Stimulated activated naive B cell treated with anti-CD40 and anti-IgM and Interleukin-4, amounts not matched to agents 10 μg/mL and 1 μg/mL and 100 μg/mL, for 72 hours (primary cell): ENCODE results near the gene GRWD1.

Experiments used
- ATAC-seq, 2 donors: fragments of 150-1000 bp; cut with Tn5 transposase; replicated peaks; 2 replicates each; pipeline ENCODE4 v1.10.0; 2021; ENCODE audit warnings: moderate library complexity in 1 of 2
- DNase-seq: peaks from one replicate; pipeline ENCODE4 v3.0.0; 2021
- H3K27ac Mint-ChIP-seq: one replicate; pipeline ENCODE4 v1.8.0; 2022; ENCODE audit warnings: mild to moderate bottlenecking, mixed read lengths
- H3K27me3 Mint-ChIP-seq, 2 donors: one replicate each; pipeline ENCODE4 v1.8.0; 2022; ENCODE audit warnings: mixed read lengths in 2 of 2
- H3K36me3 Mint-ChIP-seq, 2 donors: one replicate each; pipeline ENCODE4 v1.8.0; 2022; ENCODE audit warnings: mixed read lengths in 2 of 2, mild to moderate bottlenecking in 1 of 2
- H3K4me1 Mint-ChIP-seq, 2 donors: one replicate each; pipeline ENCODE4 v1.8.0; 2022; ENCODE audit warnings: mixed read lengths in 2 of 2, mild to moderate bottlenecking in 1 of 2
- H3K4me3 Mint-ChIP-seq, 2 donors: one replicate each; pipeline ENCODE4 v1.8.0; 2022; ENCODE audit warnings: mild to moderate bottlenecking in 2 of 2, mixed read lengths in 2 of 2, moderate library complexity in 1 of 2
- H3K9me3 Mint-ChIP-seq, 2 donors: one replicate each; pipeline ENCODE4 v1.8.0; 2022; ENCODE audit warnings: mixed read lengths in 2 of 2, mild to moderate bottlenecking in 1 of 2

GRWD1 gene

GRCh38 chr19:48413879-48414587, 31.8 kb upstream of the GRWD1 start:
- Mint-ChIP-seq H3K9me3 (peaks cover 0 to 1% of the 10 kb centered on the region in 2 donors), H3K4me1 (peaks cover 16 to 30% of the 10 kb centered on the region in 2 donors), H3K4me3 (no peak overlapping the region), H3K36me3 (peaks cover 0 to 2% of the 10 kb centered on the region in 2 donors), H3K27me3 (peaks cover 55 to 74% of the 10 kb centered on the region in 2 donors), H3K27ac (no peak overlapping the region)
- no peak for DNase-seq
- no peak for ATAC-seq

GRCh38 chr19:48415395-48415794, 30.4 kb upstream of the GRWD1 start:
- ATAC-seq (peak; percentile 40 to 60), DNase-seq (no peak)
- Mint-ChIP-seq H3K4me1 (peaks cover 18 to 35% of the 10 kb centered on the region in 2 donors), H3K27me3 (peaks cover 54 to 70% of the 10 kb centered on the region in 2 donors), H3K36me3 (peaks cover 0 to 2% of the 10 kb centered on the region in 2 donors), H3K27ac (peak overlapping the region; percentile 20), H3K4me3 (peak overlapping the region in 1 of 2 donors; percentile 28), H3K9me3 (peaks cover 0 to 1% of the 10 kb centered on the region in 2 donors)

- peaks cover 18 to 35% of the 10 kb centered on the region in 2 donors for H3K4me1 Mint-ChIP-seq
- peak overlapping the region in 1 of 2 donors; percentile 22 for H3K4me3 Mint-ChIP-seq
- peaks cover 0 to 1% of the 10 kb centered on the region in 2 donors for H3K9me3 Mint-ChIP-seq
Observed at GRCh38 chr19:48415806-48416221, 30.0 kb upstream of the GRWD1 start.

DNA sequence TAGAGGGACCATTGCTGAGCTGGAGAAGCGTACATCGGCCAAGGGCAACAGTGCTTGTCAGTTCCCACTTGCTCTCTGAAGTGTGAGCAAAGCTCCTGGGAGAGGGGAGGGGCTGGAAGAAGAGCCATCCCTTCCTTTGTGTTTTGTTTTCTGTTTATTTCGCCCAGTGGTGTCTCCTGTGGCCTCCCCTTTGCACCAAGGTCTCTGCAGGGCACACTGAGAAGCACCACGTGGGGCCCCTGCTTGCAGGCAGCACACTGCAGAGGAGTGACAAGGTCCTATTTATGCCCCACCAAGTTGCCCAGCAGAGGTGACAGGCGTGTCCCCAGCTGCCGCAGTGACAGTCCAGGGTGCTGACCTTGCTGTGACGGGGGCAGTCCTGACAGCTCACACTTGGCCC, 28.4 kb upstream of the GRWD1 start:
- Mint-ChIP-seq H3K4me1 (peaks cover 18 to 35% of the 10 kb centered on the region in 2 donors), H3K4me3 (no peak overlapping the region), H3K27ac (no peak overlapping the region), H3K36me3 (peaks cover 0 to 2% of the 10 kb centered on the region in 2 donors), H3K9me3 (peaks cover 0 to 1% of the 10 kb centered on the region in 2 donors), H3K27me3 (peaks cover 44 to 70% of the 10 kb centered on the region in 2 donors)
- ATAC-seq (no peak), DNase-seq (no peak)

More at GRCh38 chr19:48415806-48416221, 30.0 kb upstream of the GRWD1 start:
- ATAC-seq (no peak), DNase-seq (no peak)
- H3K27ac Mint-ChIP-seq, result no peak overlapping the region
- H3K27me3 Mint-ChIP-seq, result peaks cover 50 to 66% of the 10 kb centered on the region in 2 donors
- peaks cover 0 to 2% of the 10 kb centered on the region in 2 donors for H3K36me3 Mint-ChIP-seq

GRCh38 chr19:48418317-48419064, 27.3 kb upstream of the GRWD1 start:
- peaks cover 0 to 1% of the 10 kb centered on the region in 2 donors for H3K9me3 Mint-ChIP-seq
- H3K27ac Mint-ChIP-seq, result peak overlapping the region; percentile 84
- peak; percentile 35 to 40 for ATAC-seq
- peak overlapping the region; percentile 76 to 80 for H3K4me3 Mint-ChIP-seq
- DNase-seq, result no peak
- peaks cover 22 to 39% of the 10 kb centered on the region in 2 donors for H3K4me1 Mint-ChIP-seq
- H3K36me3 Mint-ChIP-seq, result peaks cover 0 to 2% of the 10 kb centered on the region in 2 donors
- peaks cover 45 to 65% of the 10 kb centered on the region in 2 donors for H3K27me3 Mint-ChIP-seq

DNA sequence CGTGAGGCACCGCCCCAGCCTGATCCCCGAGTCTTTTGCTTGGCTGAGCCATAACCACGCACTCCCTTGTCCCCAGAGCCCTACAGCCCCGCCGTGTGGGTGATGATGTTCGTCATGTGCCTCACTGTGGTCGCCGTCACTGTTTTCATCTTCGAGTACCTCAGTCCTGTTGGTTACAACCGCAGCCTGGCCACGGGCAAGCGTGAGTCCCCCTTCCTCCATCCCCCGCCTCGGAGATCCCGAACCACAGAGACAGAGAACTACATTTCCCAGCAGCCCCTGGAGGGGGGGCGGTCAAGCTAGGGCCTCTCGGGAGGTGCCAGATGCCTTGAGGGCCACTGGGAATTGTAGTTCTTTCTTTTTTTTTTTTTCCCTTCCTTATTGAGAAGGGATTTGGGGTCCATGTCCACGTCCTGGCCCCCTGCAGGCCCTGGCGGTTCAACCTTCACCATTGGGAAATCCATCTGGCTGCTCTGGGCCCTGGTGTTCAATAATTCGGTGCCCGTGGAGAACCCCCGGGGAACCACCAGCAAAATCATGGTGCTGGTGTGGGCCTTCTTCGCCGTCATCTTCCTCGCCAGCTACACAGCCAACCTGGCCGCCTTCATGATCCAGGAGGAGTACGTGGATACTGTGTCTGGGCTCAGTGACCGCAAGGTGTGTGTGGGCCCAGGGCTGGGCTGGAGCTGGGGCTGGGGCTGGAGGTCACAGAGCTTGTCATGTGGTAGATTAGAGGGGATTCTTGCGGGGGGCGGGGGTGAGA, 26.4 kb upstream of the GRWD1 start:
- peak; percentile 61 for DNase-seq
- H3K27me3 Mint-ChIP-seq, result peaks cover 40 to 57% of the 10 kb centered on the region in 2 donors
- H3K36me3 Mint-ChIP-seq, result peaks cover 0 to 2% of the 10 kb centered on the region in 2 donors
- peak; percentile 89 for ATAC-seq
- peak overlapping the region; percentile 84 for H3K27ac Mint-ChIP-seq
- H3K9me3 Mint-ChIP-seq, result peaks cover 0 to 1% of the 10 kb centered on the region in 2 donors
- H3K4me3 Mint-ChIP-seq, result peak overlapping the region; percentile 76 to 80
- H3K4me1 Mint-ChIP-seq, result peaks cover 19 to 34% of the 10 kb centered on the region in 2 donors

- Mint-ChIP-seq H3K27me3 (peaks cover 26 to 36% of the 10 kb centered on the region in 2 donors), H3K36me3 (no peaks in the 10 kb centered on the region), H3K4me3 (no peak overlapping the region), H3K4me1 (peaks cover 18 to 30% of the 10 kb centered on the region in 2 donors), H3K9me3 (no peaks in the 10 kb centered on the region), H3K27ac (no peak overlapping the region)
- DNase-seq (no peak), ATAC-seq (no peak)
Observed at GRCh38 chr19:48421548-48421947, 24.2 kb upstream of the GRWD1 start.

DNA sequence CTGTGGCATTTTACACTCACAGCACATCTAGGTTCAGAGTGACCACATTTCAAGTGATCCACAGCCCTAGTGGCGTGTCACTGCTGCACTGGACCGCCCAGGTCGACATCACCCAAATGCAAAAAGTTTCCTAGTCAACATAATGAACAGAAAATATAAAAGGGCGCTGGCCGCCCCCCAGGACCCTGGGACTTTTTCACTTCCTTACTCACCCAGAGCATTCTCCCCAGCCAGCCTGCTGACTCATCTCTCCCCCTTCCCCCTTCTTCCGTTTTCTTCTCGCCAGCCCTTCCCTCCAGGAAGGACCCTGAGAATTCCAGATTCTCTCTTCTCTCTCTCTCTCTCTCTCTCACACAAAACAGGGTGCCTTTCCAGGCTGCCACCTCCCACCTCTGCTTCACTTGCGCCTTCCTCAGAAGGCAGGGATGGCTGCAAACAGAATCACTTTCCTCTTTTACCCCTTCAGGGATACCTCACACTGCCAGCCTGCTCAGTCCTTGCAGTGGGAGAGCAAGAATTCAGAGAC, 21.0 kb upstream of the GRWD1 start:
- Mint-ChIP-seq H3K36me3 (no peaks in the 10 kb centered on the region), H3K4me1 (peaks cover 10 to 15% of the 10 kb centered on the region in 2 donors), H3K4me3 (peak overlapping the region; percentile 40 to 54), H3K27ac (peak overlapping the region; percentile 7), H3K27me3 (peaks cover 6 to 10% of the 10 kb centered on the region in 2 donors), H3K9me3 (no peaks in the 10 kb centered on the region)
- no peak for DNase-seq
- peak; percentile 85 to 90 for ATAC-seq

DNA sequence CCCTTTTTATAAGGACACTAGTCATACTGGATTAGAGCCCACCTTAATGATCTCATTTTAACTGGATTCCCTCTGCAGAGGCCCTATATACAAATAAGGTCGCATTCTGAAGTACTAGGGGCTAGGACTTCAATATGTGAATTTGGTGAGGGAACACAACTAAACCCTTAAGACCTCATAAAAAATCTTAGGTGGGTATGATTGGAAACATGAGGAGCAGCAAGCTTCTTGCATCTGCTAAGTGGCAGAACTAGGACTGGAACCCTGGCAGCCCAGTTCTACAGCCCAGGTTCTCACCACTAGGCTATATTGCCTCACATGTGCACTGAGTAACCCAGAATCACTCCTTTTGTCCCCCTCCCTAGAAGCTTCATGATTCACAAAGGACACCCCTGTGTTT, 17.1 kb upstream of the GRWD1 start:
- H3K27me3 Mint-ChIP-seq, result peaks cover 3 to 12% of the 10 kb centered on the region in 2 donors
- peaks cover 0 to 2% of the 10 kb centered on the region in 2 donors for H3K36me3 Mint-ChIP-seq
- H3K4me1 Mint-ChIP-seq, result peaks cover 6 to 10% of the 10 kb centered on the region in 2 donors
- no peak for DNase-seq
- no peak overlapping the region for H3K4me3 Mint-ChIP-seq
- peaks cover 0 to 3% of the 10 kb centered on the region in 2 donors for H3K9me3 Mint-ChIP-seq
- no peak for ATAC-seq
- no peak overlapping the region for H3K27ac Mint-ChIP-seq

GRCh38 chr19:48433337-48433736, 12.4 kb upstream of the GRWD1 start:
- Mint-ChIP-seq H3K36me3 (peaks cover 0 to 2% of the 10 kb centered on the region in 2 donors), H3K27ac (no peak overlapping the region), H3K4me3 (no peak overlapping the region), H3K4me1 (no peaks in the 10 kb centered on the region), H3K27me3 (peaks cover 27 to 41% of the 10 kb centered on the region in 2 donors), H3K9me3 (peaks cover 0 to 3% of the 10 kb centered on the region in 2 donors)
- DNase-seq (no peak), ATAC-seq (no peak)

DNA sequence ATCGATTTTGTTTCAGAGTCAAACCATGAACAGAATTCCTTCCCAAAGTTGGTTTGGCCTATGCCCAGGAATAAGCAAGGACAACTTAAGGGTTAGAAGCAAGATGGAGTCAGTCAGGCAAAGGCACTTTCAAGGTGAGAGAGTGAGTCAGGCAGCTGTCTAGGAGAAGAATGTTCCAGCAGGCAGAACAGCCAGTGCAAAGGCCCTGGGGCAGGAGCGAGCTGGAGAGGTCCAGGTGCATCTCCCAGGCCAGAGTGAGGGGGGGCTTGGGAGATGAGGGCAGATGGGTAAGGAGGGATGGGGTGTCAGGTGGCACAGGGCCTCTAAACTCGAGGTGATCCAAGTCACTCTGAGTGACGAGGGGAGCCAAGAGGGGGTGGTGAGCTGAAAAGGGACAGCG, 9.2 kb upstream of the GRWD1 start:
- Mint-ChIP-seq H3K4me3 (no peak overlapping the region), H3K27me3 (peaks cover 30 to 51% of the 10 kb centered on the region in 2 donors), H3K4me1 (no peaks in the 10 kb centered on the region), H3K36me3 (no peaks in the 10 kb centered on the region), H3K9me3 (peaks cover 0 to under 1% of the 10 kb centered on the region in 2 donors), H3K27ac (no peak overlapping the region)
- ATAC-seq, result no peak
- DNase-seq, result no peak

- DNase-seq (no peak), ATAC-seq (no peak)
- Mint-ChIP-seq H3K27me3 (peaks cover 32 to 55% of the 10 kb centered on the region in 2 donors), H3K36me3 (peaks cover 3 to 11% of the 10 kb centered on the region in 2 donors), H3K9me3 (no peaks in the 10 kb centered on the region), H3K27ac (peak overlapping the region; percentile 77), H3K4me1 (peaks cover 15 to 26% of the 10 kb centered on the region in 2 donors), H3K4me3 (peak overlapping the region; percentile 55 to 66)
Observed at GRCh38 chr19:48441360-48442050, 4.3 kb upstream of the GRWD1 start.
